PC-3 (cell line): ENCODE results near the gene MGAT5. TPM values are rescaled to one million over a fixed set of nuclear protein-coding genes. Genes with fewer than 3 reads are reported as not detected.

Source experiments
- ATAC-seq: fragments of 200-7000 bp; cut with Tn5 transposase; 2 replicates; pipeline ENCODE4 v1.9.1; 2020; ENCODE audit warnings: mild to moderate bottlenecking, moderate library complexity
- BruUV-seq: library from RNA; stranded (reverse); fragments of 400-500 nt; replicated peaks from 2 replicates; lab custom pipeline; 2021; lab: Mats Ljungman, UMichigan
- CTCF ChIA-PET: fragments of 300-600 bp; sonication (Branson Sonifier 250); formaldehyde crosslinking; loops from one replicate; lab custom pipeline; 2022; ENCODE audit warnings: antibody characterized with exemption; lab: Charles Lee
- POLR2A ChIA-PET: fragments of 300-600 bp; sonication (Branson Sonifier 250); formaldehyde crosslinking; loops from one replicate; lab custom pipeline; 2022; ENCODE audit warnings: antibody characterized with exemption; ENCODE audit not compliant: unreplicated experiment; lab: Charles Lee
- DNase-seq: peaks from one replicate; pipeline ENCODE4 v3.0.0-alpha.2; 2015
- H2AFZ ChIP-seq: fragments of 300-600 bp; sonication (generic); 2 replicates; pipeline ENCODE4 v1.6.0; 2016; ENCODE audit warnings: antibody characterized with exemption, low read length
- H3F3A ChIP-seq: fragments of 300-600 bp; sonication (generic); one replicate; pipeline ENCODE4 v1.6.0; 2017; ENCODE audit warnings: antibody characterized with exemption, low read length, control low read depth, mild to moderate bottlenecking; ENCODE audit not compliant: unreplicated experiment
- H3K27ac ChIP-seq: fragments of 300-600 bp; sonication (generic); 2 replicates; pipeline ENCODE4 v1.5.1; 2016; ENCODE audit warnings: mild to moderate bottlenecking, low read length
- H3K27me3 ChIP-seq: fragments of 300-600 bp; sonication (generic); 2 replicates; pipeline ENCODE4 v1.6.1; 2016; ENCODE audit warnings: low read length, mixed read lengths
- H3K36me3 ChIP-seq: fragments of 300-600 bp; sonication (generic); 2 replicates; pipeline ENCODE4 v1.6.1; 2016; ENCODE audit warnings: low read depth, mixed run types, low read length, mixed read lengths
- H3K4me1 ChIP-seq: fragments of 300-600 bp; sonication (generic); 2 replicates; pipeline ENCODE4 v1.5.1; 2016; ENCODE audit warnings: low read length; ENCODE audit not compliant: insufficient read depth
- H3K4me2 ChIP-seq: fragments of 300-600 bp; sonication (generic); 2 replicates; pipeline ENCODE4 v1.6.0; 2016; ENCODE audit warnings: low read length
- H3K4me3 ChIP-seq: fragments of 300-600 bp; sonication (generic); 2 replicates; pipeline ENCODE4 v1.5.1; 2016; ENCODE audit warnings: mild to moderate bottlenecking, low read length, mixed read lengths
- H3K79me2 ChIP-seq: fragments of 300-600 bp; sonication (generic); 2 replicates; pipeline ENCODE4 v1.6.1; 2017; ENCODE audit warnings: low read length, mixed read lengths
- H3K9ac ChIP-seq: fragments of 300-600 bp; sonication (generic); 2 replicates; pipeline ENCODE4 v1.6.0; 2016; ENCODE audit warnings: mild to moderate bottlenecking, low read length
- H3K9me2 ChIP-seq: fragments of 300-600 bp; sonication (generic); replicated peaks from 2 replicates; pipeline ENCODE4 v1.6.1; 2016; ENCODE audit warnings: mixed run types, low read length, mixed read lengths
- H3K9me3 ChIP-seq: fragments of 300-600 bp; sonication (generic); 2 replicates; pipeline ENCODE4 v1.6.1; 2016; ENCODE audit warnings: low read length, mixed read lengths
- H4K20me1 ChIP-seq: fragments of 300-600 bp; sonication (generic); 2 replicates; pipeline ENCODE4 v1.6.1; 2016; ENCODE audit warnings: low read length, mixed read lengths
- CTCF ChIP-seq: fragments of 300-600 bp; sonication (generic); conservative IDR thresholded peaks from 2 replicates; pipeline ENCODE4 v1.5.1; 2017; ENCODE audit warnings: antibody characterized with exemption, low read depth, mild to moderate bottlenecking, low read length
- EZH2 ChIP-seq: fragments of 300-600 bp; sonication (generic); IDR thresholded peaks from one replicate; pipeline ENCODE4 v1.6.1; 2017; ENCODE audit warnings: antibody characterized with exemption, mild to moderate bottlenecking, low read length; ENCODE audit not compliant: unreplicated experiment
- EZH2phosphoT487 ChIP-seq: fragments of 300-600 bp; sonication (generic); IDR thresholded peaks from 2 replicates; pipeline ENCODE4 v1.6.1; 2018; ENCODE audit warnings: mild to moderate bottlenecking, antibody characterized with exemption, low read length, borderline replicate concordance
- intact Hi-C: fragments of 100-400 bp; cut with micrococcal nuclease; formaldehyde crosslinking; loops from 2 replicates; pipeline ENCODE4 v1.9.0; 2023
- total RNA-seq: library from RNA; depleted of rRNA; stranded (reverse); fragments of >200 nt; gene quantifications from 2 replicates; pipeline ENCODE4 v1.2.3, GENCODE V29; 2014

The MGAT5 gene
- total RNA-seq, 1 experiment from 2014 or later, result 33.8 TPM

- no peak for TF ChIP-seq CTCF
- no peak for TF ChIP-seq EZH2phosphoT487
- no peak for TF ChIP-seq EZH2
- no peak for DNase-seq
- intact Hi-C loops, result no loop called here
Measured at GRCh38 chr2:134290358-134290757, 36.5 kb downstream of the MGAT5 start.

GRCh38 chr2:134292514-134292913 lies 38.6 kb downstream of the MGAT5 start:
- no peak overlapping the region for H3K4me3 ChIP-seq
- no peak for DNase-seq

More at GRCh38 chr2:134290358-134290757, 36.5 kb downstream of the MGAT5 start:
- no peaks in the 10 kb centered on the region for H3K9me3 ChIP-seq
- no peak overlapping the region for H3K4me2 ChIP-seq
- H3K27ac ChIP-seq, result no peak overlapping the region
- no peaks in the 10 kb centered on the region for H3K27me3 ChIP-seq
- H3K4me1 ChIP-seq, result no peaks in the 10 kb centered on the region
- H2AFZ ChIP-seq, result no peak overlapping the region
- no TSS peak for BruUV-seq
- no peaks in the 10 kb centered on the region for H3K36me3 ChIP-seq
- no peaks in the 10 kb centered on the region for H4K20me1 ChIP-seq
- H3K4me3 ChIP-seq, result no peak overlapping the region
- CTCF ChIA-PET, result no interaction called here
- H3F3A ChIP-seq, result no peaks in the 10 kb centered on the region
- no peak overlapping the region for H3K9ac ChIP-seq
- H3K9me2 ChIP-seq, result no peaks in the 10 kb centered on the region
- POLR2A ChIA-PET, result no interaction called here
- H3K79me2 ChIP-seq, result 0 out of 2 replicates have a peak, but pooled peaks cover 2% of the 10 kb centered on the region
- ATAC-seq, result no peak

More at GRCh38 chr2:134292514-134292913, 38.6 kb downstream of the MGAT5 start:
- no peaks in the 10 kb centered on the region for H3K9me3 ChIP-seq
- no peak overlapping the region for H3K9ac ChIP-seq
- no peak for TF ChIP-seq EZH2
- TF ChIP-seq EZH2phosphoT487, result no peak
- no peak for TF ChIP-seq CTCF
- no peak overlapping the region for H2AFZ ChIP-seq
- no peaks in the 10 kb centered on the region for H3K27me3 ChIP-seq
- 0 out of 2 replicates have a peak, but pooled peaks cover 5% of the 10 kb centered on the region for H3K4me1 ChIP-seq
- 0 out of 2 replicates have a peak, but pooled peaks cover 2% of the 10 kb centered on the region for H3K79me2 ChIP-seq
- no TSS peak for BruUV-seq
- ChIA-PET CTCF (no interaction called here), POLR2A (no interaction called here)
- no peaks in the 10 kb centered on the region for H3K36me3 ChIP-seq
- H3K27ac ChIP-seq, result no peak overlapping the region
- no peaks in the 10 kb centered on the region for H4K20me1 ChIP-seq
- H3K9me2 ChIP-seq, result no peaks in the 10 kb centered on the region
- H3F3A ChIP-seq, result no peaks in the 10 kb centered on the region
- ATAC-seq, result no peak
- intact Hi-C loops, result no loop called here
- H3K4me2 ChIP-seq, result no peak overlapping the region
